IMR-90 (cell line): Measurements from ENCODE around the gene CPTP. TPM values are rescaled to one million over a fixed set of nuclear protein-coding genes. Genes with fewer than 3 reads are reported as not detected.

Source experiments
- ATAC-seq: fragments of 200-7000 bp; cut with Tn5 transposase; 2 replicates; pipeline ENCODE4 v1.9.1; 2020; ENCODE audit warnings: low read depth, mild to moderate bottlenecking, moderate library complexity
- BruUV-seq: library from RNA; stranded (reverse); fragments of 400-500 nt; replicated peaks from 2 replicates; lab custom pipeline; 2021; lab: Mats Ljungman, UMichigan
- CTCF ChIA-PET: fragments of 300-600 bp; formaldehyde crosslinking; extraction: SDS; loops from one replicate; lab custom pipeline; 2021; ENCODE audit warnings: antibody characterized with exemption; lab: Yijun Ruan, JAX
- POLR2A ChIA-PET: fragments of 300-600 bp; sonication (Branson Sonifier 250); formaldehyde crosslinking; loops from one replicate; lab custom pipeline; 2022; ENCODE audit warnings: antibody characterized with exemption; ENCODE audit not compliant: unreplicated experiment; lab: Charles Lee
- DNase-seq: peaks from one replicate; pipeline ENCODE4 v3.0.0; 2013
- H2AFZ ChIP-seq: replicated peaks from 2 replicates; pipeline ENCODE3; 2013; ENCODE audit warnings: low read length, mild to moderate bottlenecking; ENCODE audit not compliant: poor library complexity
- H2AK5ac ChIP-seq: 2 replicates; pipeline ENCODE4 v1.6.1; 2013; ENCODE audit warnings: low read depth, low read length, inconsistent platforms
- H2AK9ac ChIP-seq: replicated peaks from 2 replicates; pipeline ENCODE3; 2013; ENCODE audit warnings: mild to moderate bottlenecking, low read depth, low read length, moderate library complexity; ENCODE audit not compliant: poor library complexity
- H2BK120ac ChIP-seq: 2 replicates; pipeline ENCODE4 v1.6.1; 2013; ENCODE audit warnings: low read depth, low read length, inconsistent platforms
- H2BK15ac ChIP-seq: 3 replicates; pipeline ENCODE4 v1.6.1; 2013; ENCODE audit warnings: low read depth, low read length, inconsistent platforms
- H2BK20ac ChIP-seq: 2 replicates; pipeline ENCODE4 v1.6.1; 2013; ENCODE audit warnings: low read depth, mild to moderate bottlenecking, inconsistent platforms, low read length, moderate library complexity
- H2BK5ac ChIP-seq: 2 replicates; pipeline ENCODE4 v1.6.1; 2013; ENCODE audit warnings: mild to moderate bottlenecking, low read depth, low read length, inconsistent platforms; ENCODE audit not compliant: poor library complexity, severe bottlenecking
- H3K14ac ChIP-seq: replicated peaks from 2 replicates; pipeline ENCODE4 v1.6.1; 2013; ENCODE audit warnings: low read depth, low read length, inconsistent platforms
- H3K18ac ChIP-seq: 2 replicates; pipeline ENCODE4 v1.6.1; 2013; ENCODE audit warnings: low read depth, low read length, control low read depth
- H3K23ac ChIP-seq: 2 replicates; pipeline ENCODE4 v1.6.1; 2013; ENCODE audit warnings: low read depth, low read length, inconsistent platforms
- H3K27ac ChIP-seq: 2 replicates; pipeline ENCODE4 v1.5.1; 2013; ENCODE audit warnings: mild to moderate bottlenecking, control low read depth, low read length; ENCODE audit not compliant: insufficient read depth
- H3K27me3 ChIP-seq: 2 replicates; pipeline ENCODE4 v1.6.1; 2013; ENCODE audit warnings: low read length; ENCODE audit not compliant: control insufficient read depth, insufficient read depth
- H3K36me3 ChIP-seq: 2 replicates; pipeline ENCODE4 v1.6.1; 2013; ENCODE audit warnings: low read length, mixed read lengths; ENCODE audit not compliant: control insufficient read depth, insufficient read depth
- H3K4ac ChIP-seq: 2 replicates; pipeline ENCODE4 v1.6.1; 2013; ENCODE audit warnings: low read depth, low read length, inconsistent platforms
- H3K4me1 ChIP-seq: 2 replicates; pipeline ENCODE4 v1.6.1; 2013; ENCODE audit warnings: low read length, mixed read lengths; ENCODE audit not compliant: control insufficient read depth, insufficient read depth
- H3K4me2 ChIP-seq: 2 replicates; pipeline ENCODE4 v1.6.1; 2013; ENCODE audit warnings: low read depth, mild to moderate bottlenecking, control low read depth, low read length, moderate library complexity
- H3K4me3 ChIP-seq: 2 replicates; pipeline ENCODE4 v1.5.1; 2013; ENCODE audit warnings: low read depth, mild to moderate bottlenecking, control low read depth, low read length, moderate library complexity; ENCODE audit not compliant: insufficient read depth
- H3K56ac ChIP-seq: 2 replicates; pipeline ENCODE4 v1.6.1; 2013; ENCODE audit warnings: low read length, inconsistent platforms; ENCODE audit not compliant: insufficient read depth; ENCODE audit errors: extremely low read depth
- H3K79me1 ChIP-seq, 2 experiments: 2 replicates each; pipeline ENCODE4 v1.6.1; 2013; ENCODE audit warnings: low read length in 2 of 2, inconsistent platforms in 1 of 2, low read depth in 1 of 2
- H3K9ac ChIP-seq: 2 replicates; pipeline ENCODE4 v1.6.1; 2013; ENCODE audit warnings: low read depth, low read length, control low read depth
- H3K9me1 ChIP-seq: 2 replicates; pipeline ENCODE4 v1.6.1; 2013; ENCODE audit warnings: low read length, inconsistent platforms; ENCODE audit not compliant: insufficient read depth
- H3K9me3 ChIP-seq: 2 replicates; pipeline ENCODE4 v1.6.1; 2013; ENCODE audit warnings: low read length; ENCODE audit not compliant: control insufficient read depth, insufficient read depth
- H4K20me1 ChIP-seq: 2 replicates; pipeline ENCODE4 v1.6.1; 2013; ENCODE audit warnings: low read length, inconsistent platforms; ENCODE audit not compliant: insufficient read depth
- H4K5ac ChIP-seq: 2 replicates; pipeline ENCODE4 v1.6.1; 2013; ENCODE audit warnings: mild to moderate bottlenecking, low read depth, low read length, control low read depth
- H4K8ac ChIP-seq, 2 experiments: 2 replicates each; pipeline ENCODE4 v1.6.1; 2013; ENCODE audit warnings: low read depth in 2 of 2, low read length in 2 of 2, control low read depth in 1 of 2, inconsistent platforms in 1 of 2
- H4K91ac ChIP-seq: 2 replicates; pipeline ENCODE4 v1.6.1; 2013; ENCODE audit warnings: low read depth, low read length, inconsistent platforms; ENCODE audit not compliant: insufficient read depth
- BHLHE40 ChIP-seq: fragments of 150-350 bp; IDR thresholded peaks from 2 replicates; pipeline ENCODE4 v1.6.1; 2016; ENCODE audit warnings: mild to moderate bottlenecking, low read depth, low read length
- CEBPB ChIP-seq: IDR thresholded peaks from 2 replicates; pipeline ENCODE4 v1.6.1; 2012; ENCODE audit warnings: low read depth, low read length, improper control_type of control experiment
- CHD1 ChIP-seq: IDR thresholded peaks from 2 replicates; pipeline ENCODE4 v1.6.1; 2012; ENCODE audit warnings: low read depth, low read length, improper control_type of control experiment
- CTCF ChIP-seq: conservative IDR thresholded peaks from 2 replicates; pipeline ENCODE4 v1.5.1; 2012; ENCODE audit warnings: mild to moderate bottlenecking, low read depth, low read length, improper control_type of control experiment
- FOS ChIP-seq: fragments of 150-350 bp; IDR thresholded peaks from 2 replicates; pipeline ENCODE4 v1.6.1; 2016; ENCODE audit warnings: low read depth, low read length
- MAFK ChIP-seq: IDR thresholded peaks from 2 replicates; pipeline ENCODE4 v1.6.1; 2012; ENCODE audit warnings: low read depth, low read length, improper control_type of control experiment
- MAZ ChIP-seq: IDR thresholded peaks from 2 replicates; pipeline ENCODE4 v1.6.1; 2012; ENCODE audit warnings: low read depth, mild to moderate bottlenecking, low read length, improper control_type of control experiment, moderate library complexity, borderline replicate concordance
- MXI1 ChIP-seq: IDR thresholded peaks from 2 replicates; pipeline ENCODE4 v1.6.1; 2012; ENCODE audit warnings: low read depth, mild to moderate bottlenecking, low read length, moderate library complexity, borderline replicate concordance
- NFE2L2 ChIP-seq: fragments of 150-350 bp; IDR thresholded peaks from 2 replicates; pipeline ENCODE4 v1.6.1; 2016; ENCODE audit warnings: low read depth, mild to moderate bottlenecking, low read length
- POLR2A ChIP-seq: IDR thresholded peaks from 2 replicates; pipeline ENCODE4 v1.6.1; 2012; ENCODE audit warnings: mild to moderate bottlenecking, low read depth, low read length
- RAD21 ChIP-seq: IDR thresholded peaks from 2 replicates; pipeline ENCODE4 v1.6.1; 2012; ENCODE audit warnings: low read length, improper control_type of control experiment
- RCOR1 ChIP-seq: IDR thresholded peaks from 2 replicates; pipeline ENCODE4 v1.6.1; 2012; ENCODE audit warnings: mild to moderate bottlenecking, low read length, improper control_type of control experiment; ENCODE audit not compliant: insufficient replicate concordance
- RFX5 ChIP-seq: IDR thresholded peaks from 2 replicates; pipeline ENCODE4 v1.8.0; 2012; ENCODE audit warnings: low read depth, mild to moderate bottlenecking, low read length, moderate library complexity
- SMC3 ChIP-seq: fragments of 150-350 bp; IDR thresholded peaks from 2 replicates; pipeline ENCODE4 v1.6.1; 2016; ENCODE audit warnings: low read depth, mild to moderate bottlenecking, antibody characterized with exemption, low read length, moderate library complexity
- WGBS, 2 experiments: methylation state at CpG; one replicate each; pipeline versions ENCODE4 v1.1.5 to v1.1.7; 2013; ENCODE audit warnings: missing lambda C conversion rate in 2 of 2; ENCODE audit not compliant: insufficient read length in 1 of 2; ENCODE audit errors: extremely low coverage in 2 of 2; 5-methylcytosine and 5-hydroxymethylcytosine counted together
- dilution Hi-C: fragments of 300-500 bp; cut with HindIII; formaldehyde crosslinking; loops from one replicate; pipeline ENCODE4 v1.14.3; 2018; ENCODE audit warnings: low sequenced_read_pairs; ENCODE audit not compliant: unreplicated experiment
- in situ Hi-C: fragments of 300-500 bp; cut with MboI; formaldehyde crosslinking; loops from 3 replicates; pipeline ENCODE4 v1.14.3; 2019; ENCODE audit warnings: low sequenced_read_pairs, inconsistent platforms, mixed read lengths
- intact Hi-C: fragments of 100-400 bp; cut with micrococcal nuclease; formaldehyde crosslinking; loops from 2 replicates; pipeline ENCODE4 v1.10.0; 2022
- polyA plus RNA-seq, 3 experiments: library from polyadenylated mRNA; depleted of rRNA; stranded (reverse); fragments of >200 nt; gene quantifications; 2 replicates each; pipeline ENCODE4 v1.2.3, GENCODE V29; 2012; ENCODE audit warnings: low replicate concordance in 1 of 3
- total RNA-seq: library from RNA; depleted of rRNA; stranded (reverse); fragments of >200 nt; gene quantifications from 2 replicates; pipeline ENCODE4 v1.2.3, GENCODE V29; 2012
- TF ChIP-seq, protein P1 (sequence below): fragments of 150-350 bp; IDR thresholded peaks from 2 replicates; pipeline ENCODE4 v1.6.1; 2017; ENCODE audit warnings: mild to moderate bottlenecking, antibody characterized with exemption, low read length, low read depth

CPTP gene
- total and polyA plus RNA-seq, 2 of the 4 experiments (the other 2 are of a cell fraction): 2.7 to 12.1 TPM

DNA sequence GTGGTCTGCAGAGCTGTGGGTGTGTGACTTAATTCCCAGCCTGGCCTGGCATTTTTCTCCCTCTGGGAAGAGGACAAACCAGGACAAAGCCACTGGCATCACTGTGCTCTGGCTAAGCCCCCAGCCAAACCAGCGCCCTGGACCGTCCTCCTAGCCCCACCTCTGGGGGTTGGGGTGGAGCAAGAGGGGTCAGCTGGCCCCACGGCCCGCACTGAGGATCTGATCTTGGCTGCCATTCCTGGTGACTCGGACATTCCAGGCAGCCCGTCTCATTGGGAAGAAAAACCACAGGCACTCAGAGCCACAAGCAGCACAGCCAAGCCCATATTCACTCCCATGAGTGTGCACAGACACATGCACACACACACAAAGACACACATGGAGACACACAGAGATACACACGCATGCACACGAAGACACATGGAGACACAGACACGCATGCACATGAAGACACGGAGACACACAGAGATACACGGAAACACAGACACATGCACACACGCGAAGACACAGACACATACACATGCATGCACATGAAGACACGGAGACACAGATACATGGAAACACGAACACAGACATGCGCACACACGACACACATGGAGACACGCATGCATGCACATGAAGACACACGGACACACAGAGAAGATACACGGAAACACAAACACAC is 36.0 kb downstream of the CPTP start:
- Histone ChIP-seq H3K56ac (peak overlapping the region; percentile 67; the same call in 1 of the 2 replicates), H2AK5ac (peak overlapping the region; percentile 100), H3K18ac (peak overlapping the region; percentile 92), H3K14ac (peak overlapping the region; percentile 98), H2AFZ (peak overlapping the region; percentile 45), H2BK120ac (peak overlapping the region; percentile 99), H3K4me1 (peaks cover 31% of the 10 kb centered on the region), H4K91ac (peak overlapping the region; percentile 99), H3K36me3 (peaks cover 4% of the 10 kb centered on the region; the same call in 1 of the 2 replicates), H3K27ac (peak overlapping the region; percentile 96), H3K27me3 (no peaks in the 10 kb centered on the region), H3K23ac (peak overlapping the region; percentile 98), H2BK5ac (peak overlapping the region; percentile 98), H3K9me1 (peaks cover 13% of the 10 kb centered on the region), H3K9ac (peak overlapping the region; percentile 41), H3K4ac (peak overlapping the region; percentile 100), H3K4me2 (peak overlapping the region; percentile 71), H2BK20ac (peak overlapping the region; percentile 99), H2BK15ac (peak overlapping the region; percentile 99), H4K20me1 (peaks cover 12% of the 10 kb centered on the region), H2AK9ac (peak overlapping the region; percentile 94), H3K9me3 (no peaks in the 10 kb centered on the region), H4K5ac (peak overlapping the region; percentile 88), H4K8ac (peak overlapping the region; percentile 84 to 99), H3K4me3 (no peak overlapping the region), H3K79me1 (peaks cover 4 to 17% of the 10 kb centered on the region in 2 experiments; a peak in 3 of 4 replicates)
- WGBS, 2 experiments: 36% methylated on average over 10 of the region's 20 CpGs; no CpG with 5 or more reads in 1 of the 2 experiments
- intact Hi-C loops: no loop called here
- peak; percentile 93 for DNase-seq
- peak; percentile 61 for ATAC-seq
- CTCF ChIA-PET: no interaction called here
- in situ Hi-C loops: no loop called here
- dilution Hi-C loops: no loop called here
- no TSS peak for BruUV-seq
- POLR2A ChIA-PET: no interaction called here
- TF ChIP-seq CHD1: no peak
- peak; percentile 50 for TF ChIP-seq BHLHE40
- no peak for TF ChIP-seq RFX5
- peak; percentile 51; the same call in 1 of the 2 replicates for TF ChIP-seq CEBPB
- TF ChIP-seq MAZ: peak; percentile 92
- no peak for TF ChIP-seq MAFK
- peak; percentile 81 for TF ChIP-seq FOS
- TF ChIP-seq POLR2A: no peak
- TF ChIP-seq SMC3: no peak
- no peak for TF ChIP-seq NFE2L2
- TF ChIP-seq RAD21: no peak
- TF ChIP-seq, protein P1, sequence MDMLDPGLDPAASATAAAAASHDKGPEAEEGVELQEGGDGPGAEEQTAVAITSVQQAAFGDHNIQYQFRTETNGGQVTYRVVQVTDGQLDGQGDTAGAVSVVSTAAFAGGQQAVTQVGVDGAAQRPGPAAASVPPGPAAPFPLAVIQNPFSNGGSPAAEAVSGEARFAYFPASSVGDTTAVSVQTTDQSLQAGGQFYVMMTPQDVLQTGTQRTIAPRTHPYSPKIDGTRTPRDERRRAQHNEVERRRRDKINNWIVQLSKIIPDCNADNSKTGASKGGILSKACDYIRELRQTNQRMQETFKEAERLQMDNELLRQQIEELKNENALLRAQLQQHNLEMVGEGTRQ: peak; percentile 70
- TF ChIP-seq RCOR1: peak; percentile 85
- no peak for TF ChIP-seq MXI1
- no peak for TF ChIP-seq CTCF
